PC-3 (cell line): Measurements from ENCODE around the gene TSPEAR.

Experiments
- EZH2 ChIP-seq: fragments of 300-600 bp; sonication (generic); IDR thresholded peaks from one replicate; pipeline ENCODE4 v1.6.1; 2017; ENCODE audit warnings: antibody characterized with exemption, mild to moderate bottlenecking, low read length; ENCODE audit not compliant: unreplicated experiment
- TF ChIP-seq, protein P1 (sequence below): fragments of 300-600 bp; sonication (generic); conservative IDR thresholded peaks from 2 replicates; pipeline ENCODE4 v1.5.1; 2017; ENCODE audit warnings: antibody characterized with exemption, low read depth, mild to moderate bottlenecking, low read length

DNA sequence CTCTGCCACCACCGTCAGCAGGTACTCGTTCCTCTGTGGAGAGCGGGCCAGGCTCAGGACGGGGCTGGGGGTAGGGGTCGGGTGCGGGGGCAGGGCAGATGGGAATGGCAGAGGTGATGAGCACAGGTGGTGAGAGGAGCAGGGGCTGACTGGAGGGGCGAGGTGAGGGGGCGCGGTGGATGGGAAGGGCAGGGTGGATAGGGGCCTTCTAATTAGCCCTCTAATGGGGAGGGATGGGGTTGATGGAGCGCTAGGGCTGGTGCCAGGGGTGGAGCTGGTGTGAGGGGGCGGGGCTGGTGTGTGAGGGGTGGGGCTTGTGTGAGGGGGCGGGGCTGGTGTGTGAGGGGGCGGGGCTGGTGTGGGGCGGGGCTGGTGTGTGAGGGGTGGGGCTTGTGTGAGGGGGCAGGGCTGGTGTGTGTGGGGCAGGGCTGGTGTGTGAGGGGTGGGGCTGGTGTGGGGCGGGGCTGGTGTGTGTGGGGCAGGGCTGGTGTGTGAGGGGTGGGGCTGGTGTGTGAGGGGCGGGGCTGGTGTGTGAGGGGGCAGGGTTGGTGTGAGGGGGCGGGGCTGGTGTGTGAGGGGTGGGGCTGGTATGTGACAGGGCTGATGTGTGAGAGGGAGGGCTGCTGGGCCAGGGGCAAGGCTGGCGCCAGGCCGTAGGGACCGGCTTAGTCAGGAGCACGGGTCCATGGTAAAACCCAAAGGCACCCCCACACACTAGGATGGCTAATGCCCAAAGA, 177.3 kb downstream of the TSPEAR start:
- TF ChIP-seq EZH2: no peak
- TF ChIP-seq, protein P1, sequence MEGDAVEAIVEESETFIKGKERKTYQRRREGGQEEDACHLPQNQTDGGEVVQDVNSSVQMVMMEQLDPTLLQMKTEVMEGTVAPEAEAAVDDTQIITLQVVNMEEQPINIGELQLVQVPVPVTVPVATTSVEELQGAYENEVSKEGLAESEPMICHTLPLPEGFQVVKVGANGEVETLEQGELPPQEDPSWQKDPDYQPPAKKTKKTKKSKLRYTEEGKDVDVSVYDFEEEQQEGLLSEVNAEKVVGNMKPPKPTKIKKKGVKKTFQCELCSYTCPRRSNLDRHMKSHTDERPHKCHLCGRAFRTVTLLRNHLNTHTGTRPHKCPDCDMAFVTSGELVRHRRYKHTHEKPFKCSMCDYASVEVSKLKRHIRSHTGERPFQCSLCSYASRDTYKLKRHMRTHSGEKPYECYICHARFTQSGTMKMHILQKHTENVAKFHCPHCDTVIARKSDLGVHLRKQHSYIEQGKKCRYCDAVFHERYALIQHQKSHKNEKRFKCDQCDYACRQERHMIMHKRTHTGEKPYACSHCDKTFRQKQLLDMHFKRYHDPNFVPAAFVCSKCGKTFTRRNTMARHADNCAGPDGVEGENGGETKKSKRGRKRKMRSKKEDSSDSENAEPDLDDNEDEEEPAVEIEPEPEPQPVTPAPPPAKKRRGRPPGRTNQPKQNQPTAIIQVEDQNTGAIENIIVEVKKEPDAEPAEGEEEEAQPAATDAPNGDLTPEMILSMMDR: no peak
